K562 (cell line): ENCODE data around the gene CDRT15. TPM values are rescaled to one million over a fixed set of nuclear protein-coding genes. Genes with fewer than 3 reads are reported as not detected.
A peak's percentile ranks its signal among the peaks of the same experiment; 100 is the strongest.

Experiments
- AFF1 ChIP-seq, 2 experiments: fragments of 450-650 bp; IDR thresholded peaks; 2 replicates each; pipeline ENCODE4 v1.6.1; 2018; ENCODE audit warnings: mild to moderate bottlenecking in 2 of 2, low read depth in 1 of 2; ENCODE audit not compliant: partially characterized antibody in 2 of 2
- E2F4 ChIP-seq: sonication (generic); formaldehyde crosslinking; IDR thresholded peaks from 2 replicates; pipeline ENCODE4 v1.8.0; 2022; ENCODE audit warnings: mild to moderate bottlenecking, low read depth, missing genetic modification reagents
- JUND ChIP-seq, 2 experiments: IDR thresholded peaks; 2 replicates in 1 of 2; 3 replicates in 1 of 2; pipeline ENCODE4 v1.6.1; 2011; ENCODE audit warnings: borderline replicate concordance in 2 of 2, low read depth in 2 of 2, low read length in 2 of 2, improper control_type of control experiment in 1 of 2, missing biosample characterization in 1 of 2, missing genetic modification characterization in 1 of 2, missing genetic modification reagents in 1 of 2
- NONO ChIP-seq, 2 experiments: fragments of 200-400 bp in 1 of 2; fragments of 450-650 bp in 1 of 2; formaldehyde crosslinking in 1 of 2; IDR thresholded peaks; 2 replicates each; pipeline ENCODE4 v1.6.1; 2017; ENCODE audit warnings: low read depth in 2 of 2, mild to moderate bottlenecking in 2 of 2, moderate library complexity in 2 of 2, low read length in 1 of 2
- PKNOX1 ChIP-seq: fragments of 450-650 bp; IDR thresholded peaks from 2 replicates; pipeline ENCODE4 v1.6.1; 2016
- RBM17 ChIP-seq: fragments of 200-400 bp; formaldehyde crosslinking; IDR thresholded peaks from 2 replicates; pipeline ENCODE4 v1.6.1; 2017; ENCODE audit warnings: low read depth, mild to moderate bottlenecking, low read length, borderline replicate concordance
- SUPT5H ChIP-seq: fragments of 450-650 bp; IDR thresholded peaks from 2 replicates; pipeline ENCODE4 v1.6.1; 2016
- ZNF3 ChIP-seq: fragments of 250-450 bp; sonication (Bioruptor Pico); IDR thresholded peaks from 2 replicates; pipeline ENCODE4 v1.5.0; 2021; ENCODE audit warnings: mild to moderate bottlenecking, moderate library complexity
- ZNF592 ChIP-seq: fragments of 450-650 bp; IDR thresholded peaks from 2 replicates; pipeline ENCODE4 v1.6.1; 2017; ENCODE audit warnings: antibody characterized with exemption, mild to moderate bottlenecking
- polyA plus RNA-seq, 8 experiments: library from polyadenylated mRNA; depleted of rRNA in 4 of 8; stranded (reverse) in 5 of 8; unstranded in 3 of 8; fragments of >200 nt; fragmentation: Nextera tagmentation in 2 of 8; fragmentation: Illumina TruSeq in 1 of 8; extraction: Ambion mirVana in 2 of 8; extraction: Trizol in 1 of 8; gene quantifications; 2 replicates each; pipeline versions ENCODE4 v1.2.1 to v1.2.3, GENCODE V29; 2011 to 2014; ENCODE audit warnings: inconsistent platforms in 1 of 8, missing spikeins in 1 of 8
- total RNA-seq, 7 experiments: library from RNA; depleted of rRNA in 6 of 7; stranded (reverse); fragments of >200 nt in 6 of 7; fragmentation: Illumina TruSeq in 2 of 7; extraction: Trizol in 2 of 7; gene quantifications; 2 replicates each; pipeline versions ENCODE4 v1.2.1 to v1.2.3, GENCODE V29; 2011 to 2021; ENCODE audit warnings: low replicate concordance in 1 of 7
- TF ChIP-seq, protein P1 (sequence below): fragments of 250-450 bp; sonication (Bioruptor Pico); IDR thresholded peaks from 2 replicates; pipeline ENCODE4 v1.4.0; 2020; ENCODE audit warnings: mild to moderate bottlenecking, moderate library complexity

The CDRT15 gene
- total and polyA plus RNA-seq, 9 of the 15 experiments (the other 6 are each of a cell fraction or from before 2014, with no cell fraction given): not detected

GRCh38 chr17:14225254-14225980 lies 11.2 kb downstream of the CDRT15 start (continued):
- TF ChIP-seq ZNF592 (no peak), ZNF3 (CRISPR knock-in tag) (no peak), PKNOX1 (peak; percentile 37), AFF1 (IDR thresholded peaks at IDR 0.05; ENCODE audit: low read depth in 1 of 2, partially characterized antibody in 2 of 2) (no peak), SUPT5H (no peak), E2F4 (CRISPR knock-in tag) (no peak), JUND (IDR thresholded peaks at IDR 0.05; ENCODE audit: borderline replicate concordance, low read depth, low read length) (peak; percentile 25; the same call in 1 of the 2 replicates), JUND (tag; IDR thresholded peaks at IDR 0.05; ENCODE audit: borderline replicate concordance, low read depth, low read length) (no peak), NONO (IDR thresholded peaks at IDR 0.05; ENCODE audit: low read depth in 2 of 2, low read length in 1 of 2) (no peak), RBM17 (no peak)
- TF ChIP-seq, protein P1, sequence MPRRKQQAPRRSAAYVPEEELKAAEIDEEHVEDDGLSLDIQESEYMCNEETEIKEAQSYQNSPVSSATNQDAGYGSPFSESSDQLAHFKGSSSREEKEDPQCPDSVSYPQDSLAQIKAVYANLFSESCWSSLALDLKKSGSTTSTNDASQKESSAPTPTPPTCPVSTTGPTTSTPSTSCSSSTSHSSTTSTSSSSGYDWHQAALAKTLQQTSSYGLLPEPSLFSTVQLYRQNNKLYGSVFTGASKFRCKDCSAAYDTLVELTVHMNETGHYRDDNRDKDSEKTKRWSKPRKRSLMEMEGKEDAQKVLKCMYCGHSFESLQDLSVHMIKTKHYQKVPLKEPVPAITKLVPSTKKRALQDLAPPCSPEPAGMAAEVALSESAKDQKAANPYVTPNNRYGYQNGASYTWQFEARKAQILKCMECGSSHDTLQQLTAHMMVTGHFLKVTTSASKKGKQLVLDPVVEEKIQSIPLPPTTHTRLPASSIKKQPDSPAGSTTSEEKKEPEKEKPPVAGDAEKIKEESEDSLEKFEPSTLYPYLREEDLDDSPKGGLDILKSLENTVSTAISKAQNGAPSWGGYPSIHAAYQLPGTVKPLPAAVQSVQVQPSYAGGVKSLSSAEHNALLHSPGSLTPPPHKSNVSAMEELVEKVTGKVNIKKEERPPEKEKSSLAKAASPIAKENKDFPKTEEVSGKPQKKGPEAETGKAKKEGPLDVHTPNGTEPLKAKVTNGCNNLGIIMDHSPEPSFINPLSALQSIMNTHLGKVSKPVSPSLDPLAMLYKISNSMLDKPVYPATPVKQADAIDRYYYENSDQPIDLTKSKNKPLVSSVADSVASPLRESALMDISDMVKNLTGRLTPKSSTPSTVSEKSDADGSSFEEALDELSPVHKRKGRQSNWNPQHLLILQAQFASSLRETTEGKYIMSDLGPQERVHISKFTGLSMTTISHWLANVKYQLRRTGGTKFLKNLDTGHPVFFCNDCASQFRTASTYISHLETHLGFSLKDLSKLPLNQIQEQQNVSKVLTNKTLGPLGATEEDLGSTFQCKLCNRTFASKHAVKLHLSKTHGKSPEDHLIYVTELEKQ (CRISPR knock-in tag): no peak
